Cardiac muscle cell (in vitro differentiated cells and primary cell): ENCODE measurements around the gene PGGHG. TPM values are rescaled to one million over a fixed set of nuclear protein-coding genes. Genes with fewer than 3 reads are reported as not detected.
A peak's percentile ranks its signal among the peaks of the same experiment; 100 is the strongest.
"Not testable (repeated sequence)": the region's sequence is repeated elsewhere in the genome, so short reads cannot be mapped to it uniquely, and the experiment has no call there.

Experiments
- DNase-seq, 2 donors: peaks; one replicate each; pipeline versions ENCODE4 v3.0.0 to v3.0.0-alpha.2; 2010 to 2017; ENCODE audit warnings: low read depth in 1 of 2, low spot score in 1 of 2
- H3K27ac ChIP-seq: fragments of 200-600 bp; sonication (generic); 2 replicates; pipeline ENCODE4 v1.5.1; 2016
- H3K27me3 ChIP-seq: fragments of 200-600 bp; sonication (generic); 2 replicates; pipeline ENCODE4 v1.6.0; 2016; ENCODE audit warnings: control low read depth
- H3K36me3 ChIP-seq: fragments of 200-600 bp; sonication (generic); 2 replicates; pipeline ENCODE4 v1.5.1; 2016; ENCODE audit warnings: control low read depth
- H3K4me1 ChIP-seq: fragments of 200-600 bp; sonication (generic); 2 replicates; pipeline ENCODE4 v1.8.1; 2017; ENCODE audit warnings: low read depth, mild to moderate bottlenecking, mixed run types
- H3K4me3 ChIP-seq: fragments of 200-600 bp; sonication (generic); 2 replicates; pipeline ENCODE4 v1.5.1; 2016; ENCODE audit warnings: mild to moderate bottlenecking
- H3K9me3 ChIP-seq: fragments of 200-600 bp; sonication (generic); 2 replicates; pipeline ENCODE4 v1.5.1; 2017; ENCODE audit warnings: low read depth, mild to moderate bottlenecking, control low read depth
- polyA plus RNA-seq: library from polyadenylated mRNA; unstranded; fragments of >200 nt; fragmentation: Nextera tagmentation; extraction: Ambion mirVana; gene quantifications from 2 replicates; pipeline ENCODE4 v1.2.1, GENCODE V29; 2016
- total RNA-seq: library from RNA; depleted of rRNA; stranded (reverse); fragments of >200 nt; gene quantifications from 2 replicates; pipeline ENCODE4 v1.2.3, GENCODE V29; 2016
- TF ChIP-seq, protein P1 (sequence below): IDR thresholded peaks from 2 replicates; pipeline ENCODE4 v1.5.1; 2012; ENCODE audit warnings: low read depth, mild to moderate bottlenecking, low read length

Gene PGGHG
- total and polyA plus RNA-seq, 2 experiments from 2014 or later = 33.1 to 88.7 TPM

DNA sequence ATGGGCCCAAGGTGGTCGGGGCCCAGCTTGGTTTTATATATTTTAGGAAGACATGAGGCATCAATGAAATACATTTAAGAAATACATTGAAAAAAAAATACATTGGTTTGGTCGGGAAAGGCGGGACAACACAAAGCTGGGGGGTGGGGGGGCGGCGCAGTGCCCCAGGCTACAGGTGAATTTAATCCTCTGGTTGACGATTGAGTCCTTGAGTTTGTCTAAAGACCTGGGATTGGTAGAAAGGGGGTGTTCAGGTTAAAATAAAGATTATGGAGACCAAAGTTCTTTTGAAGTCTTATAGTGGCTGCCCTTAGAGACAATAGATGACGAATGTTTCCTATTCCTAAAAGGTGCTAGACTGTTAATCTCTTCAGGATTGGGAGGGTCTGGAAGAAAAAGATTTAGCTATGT, 28.0 kb downstream of the PGGHG start:
- no peaks in the 10 kb centered on the region for H3K9me3 ChIP-seq
- TF ChIP-seq, protein P1, sequence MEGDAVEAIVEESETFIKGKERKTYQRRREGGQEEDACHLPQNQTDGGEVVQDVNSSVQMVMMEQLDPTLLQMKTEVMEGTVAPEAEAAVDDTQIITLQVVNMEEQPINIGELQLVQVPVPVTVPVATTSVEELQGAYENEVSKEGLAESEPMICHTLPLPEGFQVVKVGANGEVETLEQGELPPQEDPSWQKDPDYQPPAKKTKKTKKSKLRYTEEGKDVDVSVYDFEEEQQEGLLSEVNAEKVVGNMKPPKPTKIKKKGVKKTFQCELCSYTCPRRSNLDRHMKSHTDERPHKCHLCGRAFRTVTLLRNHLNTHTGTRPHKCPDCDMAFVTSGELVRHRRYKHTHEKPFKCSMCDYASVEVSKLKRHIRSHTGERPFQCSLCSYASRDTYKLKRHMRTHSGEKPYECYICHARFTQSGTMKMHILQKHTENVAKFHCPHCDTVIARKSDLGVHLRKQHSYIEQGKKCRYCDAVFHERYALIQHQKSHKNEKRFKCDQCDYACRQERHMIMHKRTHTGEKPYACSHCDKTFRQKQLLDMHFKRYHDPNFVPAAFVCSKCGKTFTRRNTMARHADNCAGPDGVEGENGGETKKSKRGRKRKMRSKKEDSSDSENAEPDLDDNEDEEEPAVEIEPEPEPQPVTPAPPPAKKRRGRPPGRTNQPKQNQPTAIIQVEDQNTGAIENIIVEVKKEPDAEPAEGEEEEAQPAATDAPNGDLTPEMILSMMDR = no peak
- no peak overlapping the region for H3K27ac ChIP-seq
- DNase-seq = no peak
- H3K36me3 ChIP-seq = no peaks in the 10 kb centered on the region
- peaks cover 22% of the 10 kb centered on the region for H3K27me3 ChIP-seq
- H3K4me3 ChIP-seq = no peak overlapping the region
- peaks cover 19% of the 10 kb centered on the region for H3K4me1 ChIP-seq

DNA sequence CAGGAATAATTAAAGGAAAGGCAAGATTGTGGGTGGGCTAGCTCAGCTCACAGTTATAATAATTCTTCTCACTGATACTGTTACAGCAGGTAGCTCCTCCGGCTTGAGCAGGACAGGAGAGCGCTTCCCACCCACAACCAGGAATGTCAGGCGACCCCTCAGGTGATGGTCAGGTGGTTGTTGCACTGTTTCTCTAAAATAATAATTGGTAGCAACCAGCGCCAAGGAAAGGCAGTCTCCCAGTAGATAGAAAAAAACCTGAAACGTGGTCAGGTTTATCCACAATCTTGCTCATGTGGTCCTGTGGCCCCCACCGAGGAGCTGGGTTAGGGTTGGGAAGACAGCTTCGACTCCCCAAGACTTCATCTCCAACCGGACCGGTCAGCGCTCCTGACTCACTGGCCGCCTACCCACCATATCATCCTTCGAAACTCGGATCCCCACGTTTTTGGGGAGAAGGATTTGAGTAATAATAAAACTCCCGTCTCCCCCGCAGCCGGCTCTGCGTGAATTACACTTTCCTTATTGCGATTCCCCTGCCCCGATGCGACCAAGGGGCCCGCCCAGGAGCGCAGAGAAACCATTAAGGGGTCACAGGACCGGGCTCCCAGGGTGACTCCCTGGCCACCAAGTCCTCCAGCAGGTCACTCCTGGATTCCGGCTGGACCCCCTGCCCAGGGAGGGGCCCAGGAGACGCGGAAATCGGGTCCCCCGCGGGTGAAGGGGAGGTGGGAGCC, 28.9 kb downstream of the PGGHG start:
- Histone ChIP-seq H3K4me3 (peak overlapping the region; percentile 20), H3K4me1 (peaks cover 17% of the 10 kb centered on the region), H3K27me3 (peaks cover 22% of the 10 kb centered on the region)
- H3K9me3 ChIP-seq, DNase-seq, H3K36me3 ChIP-seq, H3K27ac ChIP-seq: not testable (repeated sequence)

DNA sequence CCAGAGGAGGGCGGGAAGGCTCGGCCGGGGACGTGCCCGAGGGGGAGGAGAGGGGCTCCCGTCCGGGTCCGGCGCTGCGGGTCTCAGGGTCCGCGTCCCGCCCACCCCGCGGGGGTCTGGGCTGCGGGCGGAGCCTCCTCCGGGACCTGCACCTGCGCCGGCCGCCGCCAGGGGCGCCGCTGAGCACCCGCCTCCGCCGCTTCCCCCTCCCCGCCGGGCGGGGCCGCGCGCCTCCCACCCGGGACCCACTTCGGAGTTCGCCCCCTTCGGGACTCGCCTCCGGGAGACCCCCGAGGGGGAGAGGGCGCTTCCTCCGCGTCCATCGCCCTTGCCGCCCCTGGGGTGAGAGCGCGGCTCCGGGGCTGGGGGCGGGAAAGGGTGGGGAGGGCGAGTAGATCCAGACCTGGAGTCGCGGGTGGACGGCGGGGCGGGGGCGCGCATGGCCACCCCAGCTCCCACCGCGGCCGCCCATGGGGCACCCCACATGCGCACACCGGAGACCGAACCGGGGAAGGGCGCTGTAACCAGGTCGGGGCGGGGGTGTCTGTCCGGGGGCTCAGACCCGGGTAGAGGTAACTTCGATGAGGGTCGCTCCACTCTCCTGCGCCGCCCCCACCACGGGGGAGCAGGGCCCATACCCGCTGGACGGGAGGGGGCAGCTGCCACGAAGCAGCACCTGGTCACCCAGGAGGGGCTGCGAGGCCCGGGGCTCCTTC, 29.6 kb downstream of the PGGHG start:
- not testable (repeated sequence) for H3K36me3 ChIP-seq, H3K9me3 ChIP-seq, H3K27ac ChIP-seq, DNase-seq
- Histone ChIP-seq H3K27me3 (peaks cover 22% of the 10 kb centered on the region), H3K4me3 (peak overlapping the region; percentile 25), H3K4me1 (peaks cover 10% of the 10 kb centered on the region)

DNA sequence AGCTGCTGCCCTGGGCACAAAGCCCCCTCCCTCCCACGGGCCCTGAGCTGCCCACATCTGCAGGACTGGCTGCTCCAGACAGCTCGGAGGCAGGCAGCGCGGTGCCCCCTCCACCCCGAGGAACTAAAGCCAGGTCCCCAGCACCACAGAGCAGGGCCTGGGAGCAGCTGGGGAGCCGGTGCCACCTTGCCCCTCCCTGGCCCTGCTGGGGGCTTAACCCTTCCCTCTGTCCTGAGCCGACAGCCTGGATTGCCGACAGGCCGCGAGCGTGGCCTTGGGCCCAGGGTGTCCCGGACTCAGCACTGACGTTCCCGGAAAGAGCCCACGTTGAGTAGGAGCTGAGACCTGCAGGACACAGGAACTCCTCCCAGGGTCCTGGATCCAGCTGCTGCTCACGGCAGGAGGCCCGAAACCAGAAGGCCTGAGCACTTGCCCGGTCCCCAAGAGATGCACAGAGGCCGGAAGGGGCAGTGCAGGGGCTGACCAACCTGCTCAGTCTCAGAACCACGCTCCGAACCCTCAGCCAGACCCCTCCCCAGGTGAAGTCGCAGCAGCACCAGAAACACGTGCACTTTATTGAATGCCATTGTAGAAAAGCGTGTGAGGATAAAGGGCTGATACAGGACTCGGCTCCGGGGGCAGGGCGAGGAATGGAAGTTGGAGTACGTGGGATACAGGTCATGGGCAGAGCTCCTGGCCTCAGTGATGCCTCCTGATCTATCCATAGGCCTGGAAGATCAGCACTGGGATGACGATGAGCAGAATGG, 30.4 kb downstream of the PGGHG start:
- H3K27ac ChIP-seq, DNase-seq, H3K36me3 ChIP-seq, H3K4me1 ChIP-seq, H3K9me3 ChIP-seq: not testable (repeated sequence)
- Histone ChIP-seq H3K4me3 (peak overlapping the region; percentile 25), H3K27me3 (peaks cover 22% of the 10 kb centered on the region)

DNA sequence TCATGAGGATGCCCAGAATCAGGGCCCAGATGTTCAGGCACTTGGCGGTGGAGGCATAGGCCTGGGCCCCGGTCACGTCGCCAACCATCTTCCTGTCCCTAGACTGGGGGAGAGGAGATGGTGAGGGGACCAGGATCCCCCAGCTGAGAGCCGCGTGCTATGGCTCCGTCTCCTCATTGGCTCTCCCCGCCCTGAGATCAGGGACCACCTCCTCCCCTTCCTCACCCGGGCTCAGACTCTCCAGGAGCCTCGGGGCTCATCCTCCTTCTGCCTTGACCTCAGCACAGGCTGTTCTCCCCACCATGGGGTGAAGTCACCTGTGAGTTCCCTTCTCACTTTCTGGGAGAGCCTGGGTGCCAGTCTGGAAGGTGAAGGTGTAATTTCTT, 31.0 kb downstream of the PGGHG start:
- Histone ChIP-seq H3K27ac (peak overlapping the region; percentile 86), H3K4me3 (peak overlapping the region; percentile 38), H3K4me1 (peaks cover 12% of the 10 kb centered on the region), H3K27me3 (peaks cover 22% of the 10 kb centered on the region)
- not testable (repeated sequence) for DNase-seq, H3K36me3 ChIP-seq, H3K9me3 ChIP-seq

DNA sequence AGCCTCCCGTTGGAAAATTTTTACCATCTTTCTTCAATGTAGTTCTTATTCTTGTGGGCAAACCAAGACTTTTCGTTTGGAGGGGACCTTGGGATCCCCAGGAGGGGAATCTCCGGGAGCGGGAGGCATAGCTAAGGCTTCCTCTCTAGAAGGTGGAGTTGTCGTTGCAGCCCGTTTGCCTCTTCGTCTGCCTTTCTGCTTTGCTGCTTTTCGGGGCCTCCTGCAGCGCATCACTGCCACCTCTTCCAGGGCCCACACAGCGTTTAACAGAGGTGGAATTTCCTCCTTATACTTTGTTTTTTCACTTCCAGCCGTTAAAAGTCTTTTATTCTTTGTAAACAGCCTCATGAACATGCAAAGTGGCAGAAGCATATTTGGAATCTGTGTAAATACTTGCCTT, 35.2 kb downstream of the PGGHG start:
- peaks cover 22% of the 10 kb centered on the region for H3K4me1 ChIP-seq

DNA sequence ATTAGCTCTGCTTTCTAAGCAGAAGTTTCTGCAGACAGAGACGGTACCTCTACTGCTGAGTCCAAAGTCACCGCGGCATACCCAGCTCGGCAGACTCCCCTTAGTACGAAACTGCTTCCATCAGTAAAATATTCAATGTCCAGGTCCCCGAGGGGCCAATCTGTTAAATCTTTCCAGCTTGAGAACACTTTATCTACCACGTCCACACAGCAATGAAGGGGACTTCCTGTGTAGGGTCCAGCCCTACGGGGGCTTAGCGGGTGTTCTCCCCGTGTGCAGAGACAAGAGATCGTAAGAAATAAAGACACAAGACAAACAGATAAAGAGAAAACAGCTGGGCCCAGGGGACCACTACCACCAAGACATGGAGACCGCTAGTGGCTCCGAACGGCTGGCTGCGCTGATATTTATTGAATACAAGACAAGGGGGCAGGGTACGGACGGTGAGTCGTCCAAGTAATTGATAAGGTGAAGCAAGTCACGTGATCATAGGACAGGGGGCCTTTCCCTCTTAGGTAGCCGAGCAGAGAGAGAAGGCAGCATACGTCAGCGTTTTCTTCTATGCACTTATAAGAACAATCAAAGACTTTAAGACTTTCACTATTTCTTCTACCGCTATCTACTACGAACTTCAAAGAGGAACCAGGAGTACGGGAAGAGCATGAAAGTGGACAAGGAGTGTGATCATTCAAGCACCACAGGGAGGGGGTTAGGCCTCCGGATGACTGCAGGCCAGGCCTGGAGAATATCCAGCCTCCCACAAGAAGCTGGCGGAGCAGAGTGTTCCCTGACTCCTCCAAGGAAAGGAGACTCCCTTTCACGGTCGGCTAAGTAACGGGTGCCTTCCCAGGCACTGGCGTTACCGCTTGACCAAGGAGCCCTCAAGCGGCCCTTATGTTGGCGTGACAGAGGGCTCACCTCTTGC, 35.9 kb downstream of the PGGHG start:
- Histone ChIP-seq H3K27ac (peak overlapping the region; percentile 79), H3K4me1 (peaks cover 22% of the 10 kb centered on the region)
- H3K9me3 ChIP-seq, H3K4me3 ChIP-seq, H3K27me3 ChIP-seq, DNase-seq, H3K36me3 ChIP-seq: not testable (repeated sequence)

More for the DNA sequence above, 35.2 kb downstream of the PGGHG start:
- Histone ChIP-seq H3K9me3 (no peaks in the 10 kb centered on the region), H3K27ac (peak overlapping the region; percentile 79), H3K27me3 (no peaks in the 10 kb centered on the region), H3K4me3 (no peak overlapping the region), H3K36me3 (no peaks in the 10 kb centered on the region)
- TF ChIP-seq, protein P1 = no peak
- DNase-seq = no peak
